ENCODE data around the gene FAM72C.
"Not testable (repeated sequence)": the region's sequence is repeated elsewhere in the genome, so short reads cannot be mapped to it uniquely, and the experiment has no call there.

Gene FAM72C

DNA sequence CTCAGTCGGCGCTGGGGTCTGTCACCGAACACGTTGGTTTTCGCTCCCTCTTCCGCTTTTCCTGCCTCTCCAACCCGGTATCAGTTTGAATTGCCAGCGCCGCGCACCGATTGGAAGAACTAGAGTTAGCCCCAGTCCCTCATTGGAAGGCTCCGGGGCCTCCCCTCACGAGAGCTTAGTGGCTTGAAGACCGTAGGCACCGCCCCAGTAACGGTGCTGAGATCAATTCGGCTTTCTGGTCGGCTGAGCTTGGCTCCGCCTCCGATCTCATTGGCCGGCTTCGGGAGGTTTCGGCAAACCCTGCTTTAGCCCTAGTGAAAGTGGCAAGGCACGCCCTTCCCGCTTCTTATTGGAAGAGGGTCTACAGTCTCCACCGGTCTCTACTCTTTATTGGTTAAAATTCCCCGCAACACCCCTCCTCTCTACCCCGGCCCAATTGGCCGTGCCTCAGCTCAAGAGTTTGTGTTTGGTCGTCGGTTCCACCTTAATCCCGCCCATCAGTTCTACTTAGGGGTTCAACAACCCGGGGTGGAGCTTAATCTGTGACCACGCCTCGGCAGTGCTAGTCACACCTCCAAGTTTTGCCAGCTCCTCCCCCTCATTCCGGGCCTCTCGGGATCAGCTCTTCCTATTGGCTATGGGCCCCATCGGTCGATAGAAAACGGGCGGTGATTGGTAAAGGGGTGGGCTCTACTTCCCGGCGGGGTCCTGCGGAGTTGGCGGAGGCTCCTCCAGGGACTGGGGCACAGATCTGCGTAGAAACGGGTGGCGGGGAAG lies at the start of gene FAM72C:
TSS of gene FAM72C (minus strand) at position 63 of the 777 bp plus-strand sequence. CDS start 845 bp downstream, outside the sequence.
- not testable (repeated sequence) for H3K4me3 ChIP-seq (ENCODE audit: low read depth, low read length); DNase-seq (ENCODE audit: low read depth)

- not testable (repeated sequence) for DNase-seq (ENCODE audit: low read depth); H3K4me3 ChIP-seq (ENCODE audit: low read depth, low read length)
These were observed 48.4 kb upstream of the FAM72C start for GRCh38 chr1:144020001-144020738.

- H3K4me3 ChIP-seq (ENCODE audit: low read depth, low read length); DNase-seq (ENCODE audit: low read depth): not testable (repeated sequence)
These were observed 47.3 kb upstream of the FAM72C start for GRCh38 chr1:144019101-144019500.

DNA sequence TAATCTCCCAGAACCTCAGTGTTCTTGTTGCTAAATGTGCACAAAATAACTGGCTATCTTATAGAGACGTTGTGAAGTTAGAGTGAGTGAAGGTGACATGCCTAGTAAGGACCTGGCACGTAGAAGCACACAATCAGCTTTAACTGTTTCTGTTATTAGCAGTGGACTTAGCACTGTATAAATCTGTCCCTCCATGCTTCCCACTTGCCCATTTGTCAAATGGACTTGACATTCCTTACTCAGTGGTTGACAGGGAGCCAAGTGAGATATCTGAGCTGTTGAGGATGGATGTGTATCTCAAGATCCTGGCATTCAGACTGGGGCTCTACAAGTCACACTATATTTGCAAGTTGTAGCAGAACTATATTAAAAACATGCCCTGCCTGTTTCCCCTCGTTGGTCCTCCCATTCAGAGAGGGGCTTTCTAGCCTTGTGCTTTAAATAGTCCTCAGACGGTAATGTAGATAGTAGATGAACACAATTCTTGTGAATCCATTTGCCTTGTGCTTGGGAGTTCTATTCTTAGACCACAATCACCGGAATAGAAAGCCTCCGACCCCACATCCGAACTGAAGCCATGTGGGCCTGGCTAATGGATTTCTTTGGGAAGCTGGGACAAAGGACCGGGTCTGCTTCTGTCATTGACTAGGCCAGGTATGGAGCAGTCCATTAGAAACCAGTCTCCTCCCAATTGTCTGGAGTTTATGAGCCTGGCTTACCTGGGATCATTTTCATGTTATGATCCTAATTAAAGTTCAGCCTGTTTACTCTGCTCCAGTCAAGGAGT lies 43.6 kb upstream of the FAM72C start:
- not testable (repeated sequence) for H3K4me3 ChIP-seq (ENCODE audit: low read depth, low read length); DNase-seq (ENCODE audit: low read depth)

GRCh38 chr1:144014528-144014927 lies 42.7 kb upstream of the FAM72C start:
- DNase-seq (ENCODE audit: low read depth); H3K4me3 ChIP-seq (ENCODE audit: low read depth, low read length): not testable (repeated sequence)

- not testable (repeated sequence) for DNase-seq (ENCODE audit: low read depth); H3K4me3 ChIP-seq (ENCODE audit: low read depth, low read length)
These were observed 42.3 kb upstream of the FAM72C start for GRCh38 chr1:144014121-144014520.

DNA sequence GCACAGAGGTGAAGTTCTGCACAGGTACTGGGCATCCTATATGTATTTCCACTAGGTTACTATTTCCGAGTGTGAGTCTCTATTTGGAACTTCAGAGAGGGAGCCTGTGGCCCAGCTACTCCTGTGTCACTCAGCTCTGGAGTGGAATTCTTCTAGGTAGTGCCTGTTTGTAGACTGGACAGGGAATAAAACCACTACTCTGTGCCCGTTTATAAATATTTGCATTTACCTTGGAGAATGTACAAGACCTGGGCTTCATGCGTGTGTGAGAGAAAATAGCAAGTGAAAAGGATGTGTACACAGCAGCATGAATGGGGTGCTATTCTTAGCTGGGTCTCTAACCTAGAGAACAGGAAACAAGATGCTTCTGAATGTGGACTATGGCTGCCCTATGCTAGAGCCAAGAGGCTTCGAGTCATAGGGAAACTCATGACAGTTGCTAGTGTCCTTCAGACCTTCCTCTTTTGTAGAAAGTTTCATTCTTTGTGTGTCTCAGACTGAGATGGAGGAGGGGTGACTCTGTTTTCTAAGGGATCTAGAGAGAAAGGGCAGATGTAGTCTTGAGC lies 40.5 kb upstream of the FAM72C start:
- H3K4me3 ChIP-seq (ENCODE audit: low read depth, low read length); DNase-seq (ENCODE audit: low read depth): not testable (repeated sequence)

GRCh38 chr1:144009410-144009809 lies 37.6 kb upstream of the FAM72C start:
- not testable (repeated sequence) for DNase-seq (ENCODE audit: low read depth); H3K4me3 ChIP-seq (ENCODE audit: low read depth, low read length)

DNA sequence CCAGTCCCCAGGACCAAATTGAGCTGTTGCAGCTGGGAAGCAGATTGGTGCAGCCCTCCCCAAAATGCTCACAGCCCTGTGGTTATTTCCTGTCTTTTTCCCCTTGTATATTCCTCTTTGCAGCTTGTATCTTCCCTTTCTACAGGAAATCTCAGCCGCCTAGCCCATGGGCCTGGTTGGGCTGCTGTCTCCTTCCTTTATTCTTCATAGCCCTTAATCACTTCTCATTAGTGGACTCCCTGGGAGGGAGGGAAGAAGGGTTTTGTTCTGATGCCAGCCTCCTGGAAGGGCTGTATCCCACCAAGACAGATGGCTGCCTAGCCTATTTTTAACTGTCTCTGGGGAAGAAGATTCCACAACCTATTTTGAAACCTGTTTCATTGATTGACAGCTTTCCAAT lies 32.5 kb upstream of the FAM72C start:
- H3K4me3 ChIP-seq (ENCODE audit: low read depth, low read length); DNase-seq (ENCODE audit: low read depth): not testable (repeated sequence)

DNA sequence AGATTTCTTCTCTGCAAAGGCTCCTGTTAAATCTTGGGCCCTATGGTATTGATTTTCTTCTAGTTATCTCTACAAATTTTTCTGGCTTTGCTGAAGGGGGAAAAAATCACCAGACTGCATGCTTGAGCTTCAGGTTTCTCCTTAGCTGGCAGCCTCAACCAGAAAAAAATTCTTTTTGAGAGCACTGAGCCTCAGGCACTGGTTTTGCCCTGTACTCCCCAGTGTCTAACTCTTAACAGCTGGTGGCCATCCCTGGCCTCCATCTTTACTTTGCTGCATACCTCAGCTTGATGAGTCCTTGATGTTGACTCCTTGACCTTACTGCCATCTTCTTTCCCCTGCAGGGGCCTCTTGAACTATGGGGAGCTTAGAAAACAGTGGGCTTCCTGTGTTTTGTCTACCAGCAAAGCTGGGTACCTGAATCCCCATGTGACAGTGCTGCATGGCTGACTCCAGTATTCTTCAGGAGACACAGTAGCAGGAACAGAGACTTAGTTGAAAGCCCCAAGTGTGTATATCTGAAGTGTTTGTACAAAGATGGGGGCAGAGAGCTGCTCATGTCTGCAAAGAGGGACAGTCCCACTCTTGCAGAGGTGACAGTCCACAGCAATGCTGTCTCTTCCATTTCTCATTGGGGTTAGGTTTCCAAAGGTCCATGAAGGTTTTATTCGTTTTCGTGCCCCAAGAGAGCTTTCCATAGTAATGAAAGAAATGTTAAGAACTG lies 31.7 kb upstream of the FAM72C start:
- not testable (repeated sequence) for DNase-seq (ENCODE audit: low read depth)

GRCh38 chr1:144002141-144002881 lies 30.5 kb upstream of the FAM72C start:
- peak; percentile 0 for DNase-seq (ENCODE audit: low read depth)
- H3K4me3 ChIP-seq (ENCODE audit: low read depth, low read length): not testable (repeated sequence)

More for the DNA sequence above, 31.7 kb upstream of the FAM72C start:
- not testable (repeated sequence) for H3K4me3 ChIP-seq (ENCODE audit: low read depth, low read length)

GRCh38 chr1:144001077-144001476 lies 29.3 kb upstream of the FAM72C start:
- H3K4me3 ChIP-seq (ENCODE audit: low read depth, low read length); DNase-seq (ENCODE audit: low read depth): not testable (repeated sequence)

DNA sequence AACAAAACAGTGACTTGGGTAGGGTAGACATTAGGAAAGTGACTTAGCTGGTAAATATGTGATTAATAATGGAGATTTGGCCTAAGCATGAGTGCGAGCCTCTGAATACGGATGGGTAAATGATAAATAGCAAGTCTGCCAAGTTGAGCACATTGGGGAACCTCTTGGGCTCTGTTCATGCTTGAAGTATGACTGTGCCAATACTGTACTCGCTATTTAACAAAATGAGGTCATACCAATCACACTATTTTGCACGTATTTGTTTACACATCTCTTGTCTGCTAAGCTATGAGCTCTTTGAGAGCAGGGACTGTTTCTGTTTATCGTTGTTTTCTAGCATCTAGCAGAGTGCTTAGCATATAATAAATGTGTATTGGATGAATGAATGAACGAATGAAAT lies 24.2 kb upstream of the FAM72C start:
- H3K4me3 ChIP-seq (ENCODE audit: low read depth, low read length); DNase-seq (ENCODE audit: low read depth): not testable (repeated sequence)

DNA sequence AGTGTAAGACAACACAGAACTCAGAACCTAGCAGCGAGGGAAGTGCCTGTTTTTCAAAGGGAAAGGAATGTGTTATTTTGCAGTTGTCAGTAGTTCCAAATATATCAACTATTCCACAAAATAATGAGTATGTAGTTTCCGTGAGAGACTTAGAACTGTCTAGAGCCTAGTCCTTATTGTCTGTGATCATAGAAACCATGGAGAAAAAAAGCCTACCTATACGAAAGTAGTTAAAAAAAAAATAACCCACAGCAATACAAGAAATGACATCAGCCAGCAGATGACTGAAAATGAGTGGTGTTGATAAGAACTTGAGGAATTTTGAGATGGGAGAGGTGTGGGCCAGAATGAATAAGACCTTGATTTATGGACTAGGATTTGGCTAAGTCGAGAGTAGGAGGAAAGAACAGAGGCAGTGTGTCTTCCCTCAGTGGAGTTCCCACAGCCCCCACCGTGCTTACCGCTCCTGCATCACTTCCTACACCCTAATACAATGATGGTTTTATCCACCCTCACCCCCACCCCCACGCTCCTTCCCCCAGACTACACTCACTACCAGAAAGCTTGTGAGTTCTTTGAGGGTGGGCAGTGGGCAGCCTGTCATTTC lies 21.6 kb upstream of the FAM72C start:
- H3K4me3 ChIP-seq (ENCODE audit: low read depth, low read length); DNase-seq (ENCODE audit: low read depth): not testable (repeated sequence)

GRCh38 chr1:143990699-143991098 lies 18.9 kb upstream of the FAM72C start:
- H3K4me3 ChIP-seq (ENCODE audit: low read depth, low read length); DNase-seq (ENCODE audit: low read depth): not testable (repeated sequence)

DNA sequence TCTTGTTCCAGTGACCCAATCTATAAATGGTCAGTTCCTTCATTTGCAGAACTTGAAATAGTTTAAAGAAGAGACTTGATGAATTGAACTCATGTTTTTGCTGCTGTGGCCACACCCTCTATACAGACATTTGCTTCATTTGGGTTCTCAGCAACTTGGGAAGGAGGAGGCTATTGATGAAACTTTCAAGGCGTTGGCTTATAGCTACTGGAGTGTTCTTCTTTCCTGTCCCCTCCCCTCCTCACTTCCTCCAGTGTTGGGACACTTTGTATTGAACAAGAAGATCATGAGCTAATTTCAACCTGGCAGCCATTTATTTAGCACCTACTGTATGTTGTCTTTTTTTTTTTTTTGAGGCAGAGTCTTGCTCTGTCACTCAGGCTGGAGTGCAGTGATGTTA lies 17.9 kb upstream of the FAM72C start:
- not testable (repeated sequence) for DNase-seq (ENCODE audit: low read depth); H3K4me3 ChIP-seq (ENCODE audit: low read depth, low read length)

DNA sequence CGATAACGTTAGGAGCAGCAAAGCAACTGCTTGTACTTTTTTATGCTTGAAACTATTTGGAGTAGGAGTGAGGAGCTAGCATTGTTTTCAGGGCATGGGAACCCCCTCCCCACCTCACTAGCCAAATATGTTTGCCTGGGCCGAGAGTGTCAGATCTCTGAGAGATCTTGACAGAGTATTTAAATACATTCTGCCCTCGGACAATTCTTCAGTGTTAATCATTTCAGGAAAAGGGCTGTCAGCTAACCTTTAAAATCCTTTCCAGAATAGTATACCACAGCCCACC lies 17.6 kb upstream of the FAM72C start:
- not testable (repeated sequence) for DNase-seq (ENCODE audit: low read depth)

More for the DNA sequence above, 17.6 kb upstream of the FAM72C start:
- not testable (repeated sequence) for H3K4me3 ChIP-seq (ENCODE audit: low read depth, low read length)

All from NB4 (cell line).